ELF-1 (cell line): ENCODE results near the gene SULT1C3.

Experiments used
- DNase-seq: peaks from one replicate; pipeline ENCODE4 v3.0.0-alpha.2; 2016; ENCODE audit warnings: low read depth, low spot score

SULT1C3 gene

GRCh38 chr2:108301558-108301957 is 61.8 kb downstream of the SULT1C3 start:
- DNase-seq, result no peak

- DNase-seq, result no peak
Observed at GRCh38 chr2:108304975-108305374, 65.2 kb downstream of the SULT1C3 start.

GRCh38 chr2:108305901-108306300 is 66.1 kb downstream of the SULT1C3 start:
- DNase-seq, result no peak

- no peak for DNase-seq
Observed at GRCh38 chr2:108309903-108310302, 70.1 kb downstream of the SULT1C3 start.
